Daoy (cell line): Measurements from ENCODE around the gene LILRA5. TPM values are rescaled to one million over a fixed set of nuclear protein-coding genes. Genes with fewer than 3 reads are reported as not detected.
"Not testable (repeated sequence)": the region's sequence is repeated elsewhere in the genome, so short reads cannot be mapped to it uniquely, and the experiment has no call there.

Experiments used
- DNase-seq: peaks from one replicate; pipeline ENCODE4 v3.0.0-alpha.2; 2015; ENCODE audit warnings: low read depth
- total RNA-seq: library from RNA; depleted of rRNA; stranded (reverse); fragments of >200 nt; shearing (Covaris generic); gene quantifications from 2 replicates; pipeline ENCODE4 v1.2.3, GENCODE V29; 2014

The LILRA5 gene
- total RNA-seq, 1 experiment from 2014 or later: not detected

DNA sequence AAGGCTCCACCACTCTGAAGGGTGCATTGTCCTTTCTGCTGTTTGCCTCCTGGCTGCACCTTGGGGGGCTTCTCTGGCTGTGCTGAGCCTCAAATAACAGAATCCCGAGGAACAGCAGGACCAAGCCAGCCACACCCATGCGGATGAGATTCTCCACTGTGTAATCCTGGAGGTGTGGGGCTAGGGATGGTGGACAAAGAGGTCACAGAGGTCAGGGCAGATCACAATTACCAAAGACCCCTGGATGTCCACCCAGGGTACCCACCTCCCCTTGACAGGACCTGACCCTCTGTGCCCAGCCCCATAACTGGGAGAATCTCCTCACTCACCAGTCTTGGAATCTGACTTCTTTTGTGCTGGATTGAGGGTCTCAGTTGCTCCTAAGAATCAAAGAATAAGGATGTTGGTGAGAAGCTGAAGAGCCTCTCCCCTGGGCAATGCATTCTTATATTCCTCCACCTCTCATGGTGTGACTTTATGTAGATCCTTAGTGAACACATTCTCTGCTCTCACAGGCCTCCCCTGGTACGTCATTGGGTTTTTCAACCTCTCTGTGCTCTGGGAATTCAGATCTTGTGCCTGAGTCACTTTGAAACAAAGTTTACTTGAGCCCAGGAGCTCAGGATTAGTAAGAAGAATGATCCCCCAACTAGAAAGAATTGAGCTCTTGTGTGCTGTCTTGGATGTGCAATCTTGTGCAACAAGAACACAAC lies 20.8 kb upstream of the LILRA5 start:
- DNase-seq: no peak

DNA sequence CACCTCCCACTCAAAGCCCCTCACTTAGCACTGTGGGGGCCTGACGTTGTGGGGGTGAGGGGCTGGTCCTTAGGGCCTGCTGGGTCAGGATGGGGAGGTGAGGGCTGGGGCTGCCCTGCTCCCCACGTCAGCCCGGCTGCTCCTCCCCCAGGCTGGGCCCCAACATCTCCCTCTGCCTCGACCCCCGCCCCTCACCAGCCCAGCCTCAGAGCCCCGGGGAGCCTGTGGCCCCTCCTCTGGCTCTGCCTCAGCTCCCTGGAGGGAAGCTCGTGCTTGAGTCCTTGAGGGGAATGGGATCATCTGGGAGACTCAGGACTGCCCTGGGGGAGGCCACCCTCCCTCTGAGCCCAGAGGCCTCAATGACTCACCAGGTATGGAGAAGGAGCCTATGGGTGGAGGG lies 19.2 kb upstream of the LILRA5 start:
- no peak for DNase-seq

DNA sequence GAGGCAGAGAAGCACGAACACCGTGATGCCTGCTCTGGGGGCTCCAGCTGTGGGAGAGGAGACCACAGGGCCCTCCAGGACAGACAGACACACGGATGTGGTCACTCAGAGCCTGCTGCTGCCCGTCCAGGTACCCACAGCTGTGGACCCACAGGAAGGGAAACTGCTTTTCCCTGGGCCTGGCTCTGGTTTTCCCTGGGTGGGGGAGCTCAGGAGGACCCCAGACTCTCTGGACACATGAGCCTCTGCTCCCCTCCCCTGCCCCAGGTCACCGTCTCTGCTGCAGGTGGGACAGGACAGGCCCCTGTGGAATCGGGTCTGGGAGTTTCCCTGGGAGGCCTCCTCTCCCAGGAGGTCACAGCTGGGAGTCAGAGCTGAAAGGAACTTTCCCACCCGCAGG lies 18.7 kb upstream of the LILRA5 start:
- DNase-seq: no peak

- no peak for DNase-seq
Observed at GRCh38 chr19:54329476-54330165, 16.7 kb upstream of the LILRA5 start.

- not testable (repeated sequence) for DNase-seq
Observed at GRCh38 chr19:54328781-54329180, 15.8 kb upstream of the LILRA5 start.

GRCh38 chr19:54325631-54326030 lies 12.7 kb upstream of the LILRA5 start:
- DNase-seq: no peak

GRCh38 chr19:54325194-54325621 lies 12.2 kb upstream of the LILRA5 start:
- DNase-seq: peak; percentile 41

- no peak for DNase-seq
Observed at GRCh38 chr19:54324071-54324470, 11.1 kb upstream of the LILRA5 start.

DNA sequence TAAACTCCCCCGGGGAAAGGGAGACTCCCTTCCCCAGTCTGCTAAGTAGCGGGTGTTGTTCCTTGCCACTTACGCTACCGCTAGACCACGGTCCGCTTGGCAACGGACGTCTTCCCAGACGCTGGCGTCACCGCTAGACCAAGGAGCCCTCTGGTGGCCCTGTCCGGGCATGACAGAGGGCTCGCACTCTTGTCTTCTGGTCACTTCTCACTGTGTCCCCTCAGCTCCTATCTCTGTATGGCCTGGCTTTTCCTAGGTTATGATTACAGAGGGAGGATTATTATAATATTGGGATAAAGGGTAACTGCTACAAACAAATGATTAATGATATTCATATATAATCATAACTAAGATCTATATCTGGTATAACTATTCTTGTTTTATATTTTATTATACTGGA lies 10.0 kb upstream of the LILRA5 start:
- not testable (repeated sequence) for DNase-seq

- not testable (repeated sequence) for DNase-seq
Observed at GRCh38 chr19:54322295-54322694, 9.3 kb upstream of the LILRA5 start.

DNA sequence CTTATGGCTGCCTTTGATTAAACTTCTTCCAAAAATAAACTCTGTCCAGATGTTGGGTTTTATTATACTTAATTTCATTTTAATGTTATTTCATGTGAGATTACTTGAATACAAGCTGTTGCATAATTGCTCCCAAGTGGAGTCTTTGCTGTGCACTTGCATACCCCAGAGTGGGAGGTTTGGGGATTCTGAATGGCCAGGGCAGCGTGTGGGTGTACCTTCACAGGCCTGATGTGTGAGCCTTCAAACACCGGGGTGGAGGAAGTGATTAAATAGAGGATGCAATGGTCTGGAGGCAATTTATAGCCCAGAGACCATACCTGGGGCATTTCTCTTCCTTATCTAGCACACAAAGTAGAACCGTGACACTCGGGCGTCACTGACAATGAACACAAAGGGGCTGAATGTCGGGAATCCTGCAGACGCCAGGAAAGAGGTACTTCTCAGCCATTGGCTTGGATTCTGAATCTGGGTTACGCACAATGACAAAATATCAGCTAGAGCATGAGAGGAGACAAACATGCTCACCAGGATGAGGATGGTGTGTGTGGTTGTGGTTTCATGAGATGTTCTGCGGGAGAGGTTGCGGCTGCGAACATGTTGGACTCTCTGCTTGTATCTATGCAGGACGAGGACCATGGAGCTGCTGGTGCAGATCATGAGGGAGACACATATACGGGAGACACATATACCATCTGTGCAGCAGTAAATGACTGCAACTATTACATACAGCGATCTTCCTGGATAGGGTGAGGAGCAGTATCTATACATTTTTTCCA lies 7.1 kb upstream of the LILRA5 start:
- no peak for DNase-seq

GRCh38 chr19:54319049-54319448 lies 6.1 kb upstream of the LILRA5 start:
- no peak for DNase-seq

DNA sequence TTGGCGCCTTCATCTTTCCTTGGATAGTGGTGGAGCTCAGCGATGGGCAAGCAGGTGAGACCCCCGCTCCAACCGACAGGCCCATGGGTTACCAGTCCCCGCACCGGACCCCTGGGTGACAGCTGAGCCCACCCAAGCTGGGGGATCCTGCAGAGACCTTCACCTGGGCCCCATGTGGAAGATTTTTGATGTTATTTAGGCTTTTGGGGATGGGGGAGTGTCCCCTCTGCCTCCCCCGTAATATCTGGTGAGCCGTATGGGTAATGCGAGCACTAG lies 4.9 kb upstream of the LILRA5 start:
- no peak for DNase-seq

DNA sequence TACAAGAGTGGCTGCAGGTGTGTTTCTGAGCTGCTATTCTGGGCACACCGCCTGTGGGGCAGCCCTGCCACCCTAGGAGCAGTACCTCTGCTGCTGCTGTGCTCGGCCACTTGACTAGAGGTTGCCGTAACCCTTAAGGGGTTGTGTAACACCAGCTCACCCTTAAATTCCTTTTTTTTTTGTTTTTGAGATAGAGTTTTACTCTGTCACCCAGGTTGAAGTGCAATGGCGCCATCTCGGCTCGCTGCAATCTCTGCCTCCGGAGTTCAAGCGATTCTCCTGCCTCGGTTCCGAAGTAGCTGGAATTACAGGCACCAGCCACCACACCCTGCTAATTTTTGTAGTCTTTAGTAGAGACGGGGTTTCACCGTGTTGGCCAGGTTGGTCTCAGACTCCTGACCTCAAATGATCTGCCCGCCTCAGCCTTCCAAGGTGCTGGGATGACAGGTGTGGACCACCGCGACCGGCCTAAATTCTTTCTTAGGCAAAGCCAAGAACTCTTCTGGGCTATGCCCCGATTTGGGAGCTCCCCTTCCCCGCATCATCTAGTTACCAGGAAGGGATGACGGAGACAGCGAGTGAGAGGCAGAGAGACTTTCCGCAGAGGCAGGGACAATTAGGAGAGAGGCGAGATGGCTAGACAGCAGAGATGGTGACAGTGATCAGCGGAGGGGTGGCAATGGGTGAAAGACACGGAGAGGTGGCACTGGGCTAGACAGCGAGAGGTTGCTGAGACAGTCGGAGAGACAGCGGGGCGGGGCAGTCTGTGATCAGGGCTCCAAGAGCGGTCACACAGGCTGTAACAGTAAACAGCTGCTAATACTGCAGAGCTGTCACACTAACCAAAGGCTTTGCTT lies 4.4 kb upstream of the LILRA5 start:
- peak; percentile 24 for DNase-seq

- DNase-seq: peak; percentile 52
Observed at GRCh38 chr19:54316746-54317107, 3.8 kb upstream of the LILRA5 start.

DNA sequence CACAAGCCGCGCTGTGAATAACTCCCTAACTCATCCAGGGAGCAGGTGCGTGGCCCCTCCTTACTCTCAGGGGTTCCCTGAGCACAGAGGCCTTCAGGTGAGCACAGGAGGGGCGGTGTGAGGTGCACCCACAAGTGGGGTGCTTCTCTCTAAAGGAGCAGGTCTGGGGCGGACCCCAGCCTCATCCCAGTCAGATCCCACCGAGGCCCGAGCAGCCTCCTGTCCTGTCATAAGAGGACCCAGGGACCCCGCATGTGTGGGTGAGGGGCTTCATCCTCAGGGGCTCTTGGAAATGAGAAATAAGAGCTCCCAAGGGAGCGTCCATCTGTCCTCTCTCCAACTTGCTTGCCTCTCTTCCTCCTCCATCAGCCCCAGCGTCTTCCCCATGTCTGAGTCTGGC lies 3.0 kb upstream of the LILRA5 start:
- no peak for DNase-seq

DNA sequence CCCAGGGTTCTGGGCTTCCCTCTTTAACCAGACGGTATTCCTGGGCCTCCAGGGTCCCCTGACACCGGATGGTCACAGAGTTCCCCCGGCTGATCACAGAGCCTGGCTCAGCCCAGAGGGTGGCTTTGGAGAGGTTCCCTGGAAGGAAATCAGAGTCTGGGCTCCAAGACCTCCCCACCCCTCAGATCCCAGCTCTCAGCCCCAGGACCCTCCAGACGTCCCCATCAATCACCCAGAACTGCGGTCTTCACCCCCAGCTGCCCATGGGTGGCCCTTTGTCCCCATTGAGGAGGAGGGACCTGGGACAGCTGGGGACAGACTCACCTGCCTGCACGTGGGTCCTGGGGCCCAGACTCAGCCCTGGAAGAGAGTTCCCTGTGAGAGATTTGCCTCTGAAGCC lies 955 bp downstream of the LILRA5 start:
- DNase-seq: no peak

DNA sequence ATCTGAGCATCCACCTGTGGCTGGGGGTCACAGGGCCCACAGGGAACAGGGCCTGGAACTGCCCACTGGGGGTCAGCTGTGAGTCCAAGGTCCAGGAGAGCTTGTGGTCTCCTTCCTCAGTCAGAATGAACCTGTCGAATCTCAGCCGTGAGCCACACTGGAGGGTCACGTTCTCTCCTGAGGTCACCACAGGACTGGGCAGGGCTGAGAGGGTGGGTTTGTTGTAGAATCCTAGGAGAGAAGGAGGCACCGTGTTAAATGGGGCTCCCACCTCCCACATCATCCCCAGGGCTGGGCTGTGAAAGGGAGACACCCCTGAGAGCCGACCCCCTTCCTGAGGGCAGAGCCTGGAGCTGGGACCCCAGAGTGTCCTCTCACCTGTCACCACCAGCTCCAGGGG lies 1.5 kb downstream of the LILRA5 start:
- DNase-seq: no peak

DNA sequence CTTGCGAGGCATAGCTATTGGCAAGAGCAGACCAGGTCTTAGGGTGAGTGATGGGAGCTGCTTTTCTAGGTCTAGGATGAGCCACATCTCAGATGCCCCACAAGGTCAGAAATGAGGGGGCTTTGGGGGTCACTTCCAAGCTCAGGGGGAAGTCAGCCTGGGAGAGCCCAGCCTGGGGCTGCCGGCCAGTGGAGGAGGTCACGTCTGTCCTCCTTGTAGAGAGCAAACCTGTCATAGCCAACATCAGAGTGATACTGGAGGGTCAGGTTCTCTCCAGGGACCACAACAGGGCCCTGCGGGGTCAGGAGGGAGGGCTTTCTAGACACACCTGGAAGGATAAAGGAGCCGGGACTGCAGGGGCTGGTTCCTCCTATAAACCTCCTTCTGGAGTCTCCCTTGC lies 2.4 kb downstream of the LILRA5 start:
- no peak for DNase-seq

- no peak for DNase-seq
Observed at GRCh38 chr19:54309811-54310210, 3.2 kb downstream of the LILRA5 start.

DNA sequence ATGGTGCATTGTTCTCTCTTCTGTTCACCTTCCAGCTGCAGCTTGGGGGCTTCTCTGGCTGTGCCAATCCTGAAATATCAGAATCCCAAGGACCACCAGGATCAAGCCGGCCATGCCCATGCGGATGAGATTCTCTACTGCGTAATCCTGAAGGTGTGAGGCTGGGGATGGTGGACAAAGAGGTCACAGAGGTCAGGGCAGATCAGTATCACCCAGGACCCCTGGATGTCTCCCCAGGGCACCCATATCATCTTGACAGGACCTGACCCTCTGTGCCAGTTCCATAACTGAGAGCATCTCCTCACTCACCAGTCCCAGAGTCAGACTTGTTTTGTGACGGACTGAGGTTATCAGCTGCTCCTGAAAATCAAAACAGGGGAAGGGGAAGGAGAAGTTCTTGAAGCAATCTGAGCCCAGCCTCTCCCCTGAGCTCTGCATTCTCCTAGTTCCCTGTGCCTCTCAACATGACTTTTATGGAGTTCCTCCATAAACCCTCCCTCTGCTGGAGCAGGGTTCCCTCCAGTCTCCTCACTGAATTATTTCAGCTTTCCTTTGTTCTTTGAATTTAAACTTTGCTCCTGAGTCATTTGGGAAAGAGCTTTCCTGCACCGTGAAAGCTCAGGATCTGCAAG lies 5.5 kb downstream of the LILRA5 start:
- no peak for DNase-seq

DNA sequence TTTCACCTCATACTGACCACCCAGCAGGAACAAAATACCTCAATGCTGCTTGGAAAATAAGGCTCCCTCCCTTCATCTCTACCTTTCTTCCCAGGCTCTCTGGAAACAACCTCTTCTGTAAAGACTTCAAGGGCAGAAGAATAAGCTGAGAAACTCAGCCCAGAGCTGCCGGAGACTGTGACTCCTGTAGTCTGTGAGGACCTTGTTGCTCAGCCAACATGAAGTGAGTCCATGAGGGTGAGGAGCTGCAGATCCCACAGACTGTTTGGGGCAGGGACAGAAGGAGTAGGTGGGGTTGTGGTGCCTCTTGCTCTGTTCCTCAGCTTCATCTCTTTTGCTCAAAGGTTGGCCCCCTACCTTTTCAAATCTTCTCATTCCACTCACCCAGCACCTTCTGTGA lies 7.8 kb downstream of the LILRA5 start:
- no peak for DNase-seq
